C4-2B (cell line): ENCODE results near the gene COX5B.

ENCODE experiments used
- CTCF ChIP-seq: fragments of 450-650 bp; conservative IDR thresholded peaks from 2 replicates; pipeline ENCODE4 v1.5.1; 2017; ENCODE audit warnings: mild to moderate bottlenecking
- ZFX ChIP-seq: fragments of 450-650 bp; IDR thresholded peaks from 2 replicates; pipeline ENCODE4 v1.6.1; 2017

DNA sequence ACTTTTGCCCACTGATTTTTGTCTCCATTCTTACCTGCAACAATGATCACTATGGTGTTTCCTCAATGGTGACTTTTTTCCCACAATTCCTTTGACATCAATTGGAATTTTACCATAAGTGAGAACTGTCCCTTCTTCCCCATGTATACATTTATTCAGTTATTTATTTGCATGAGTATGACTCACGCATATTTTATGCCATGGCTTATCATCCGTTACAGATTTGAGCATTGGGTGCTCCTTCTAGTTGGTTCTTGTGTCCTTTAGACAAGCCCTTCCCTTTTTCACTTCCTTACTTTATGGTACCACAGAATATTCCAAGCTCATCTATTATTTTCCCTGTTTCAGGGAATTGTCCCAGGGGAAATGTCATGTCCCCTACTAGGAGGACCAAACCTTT lies 7.6 kb downstream of the COX5B start:
- no peak for TF ChIP-seq CTCF
- TF ChIP-seq ZFX, result no peak
